ENCODE results near the gene LAMA1.

The LAMA1 gene

GRCh38 chr18:7117390-7118355 is at the start of gene LAMA1:
LAMA1 (minus strand) TSS chr18:7117797; CDS start chr18:7117720, 77 bp downstream.
- no peak for TF ChIP-seq CTCF (conservative IDR thresholded peaks at IDR 0.05; ENCODE audit: low read length)
- DNase-seq (ENCODE audit: low read depth) = no peak
- H3K4me3 ChIP-seq (ENCODE audit: low read length) = peak within 1 kb of the TSS; percentile 26

GRCh38 chr18:7165846-7166393 is 48.3 kb upstream of the LAMA1 start:
- no peak for TF ChIP-seq CTCF (conservative IDR thresholded peaks at IDR 0.05; ENCODE audit: low read length)
- no peak for DNase-seq (ENCODE audit: low read depth)
- H3K4me3 ChIP-seq (ENCODE audit: low read length) = no peak overlapping the region

- no peak overlapping the region for H3K4me3 ChIP-seq (ENCODE audit: low read length)
- peak; percentile 22 for DNase-seq (ENCODE audit: low read depth)
- TF ChIP-seq CTCF (conservative IDR thresholded peaks at IDR 0.05; ENCODE audit: low read length) = peak; percentile 45
These were observed 46.9 kb upstream of the LAMA1 start for GRCh38 chr18:7164323-7165004.

GRCh38 chr18:7158216-7158615 is 40.6 kb upstream of the LAMA1 start:
- TF ChIP-seq CTCF (conservative IDR thresholded peaks at IDR 0.05; ENCODE audit: low read length) = no peak
- DNase-seq (ENCODE audit: low read depth) = peak; percentile 47
- H3K4me3 ChIP-seq (ENCODE audit: low read length) = no peak overlapping the region

GRCh38 chr18:7157760-7158159 is 40.2 kb upstream of the LAMA1 start:
- no peak for TF ChIP-seq CTCF (conservative IDR thresholded peaks at IDR 0.05; ENCODE audit: low read length)
- no peak for DNase-seq (ENCODE audit: low read depth)
- no peak overlapping the region for H3K4me3 ChIP-seq (ENCODE audit: low read length)

GRCh38 chr18:7155887-7156286 is 38.3 kb upstream of the LAMA1 start:
- H3K4me3 ChIP-seq (ENCODE audit: low read length) = no peak overlapping the region
- DNase-seq (ENCODE audit: low read depth) = no peak
- no peak for TF ChIP-seq CTCF (conservative IDR thresholded peaks at IDR 0.05; ENCODE audit: low read length)
